ENCODE data around the gene MRPL1. TPM values are rescaled to one million over a fixed set of nuclear protein-coding genes. Genes with fewer than 3 reads are reported as not detected.
A peak's percentile ranks its signal among the peaks of the same experiment; 100 is the strongest.
"Not testable (repeated sequence)": the region's sequence is repeated elsewhere in the genome, so short reads cannot be mapped to it uniquely, and the experiment has no call there.

MRPL1 gene
- total RNA-seq, 4 donors from 2014 or later, result 17.1 to 25.6 (median 20.4) TPM

DNA sequence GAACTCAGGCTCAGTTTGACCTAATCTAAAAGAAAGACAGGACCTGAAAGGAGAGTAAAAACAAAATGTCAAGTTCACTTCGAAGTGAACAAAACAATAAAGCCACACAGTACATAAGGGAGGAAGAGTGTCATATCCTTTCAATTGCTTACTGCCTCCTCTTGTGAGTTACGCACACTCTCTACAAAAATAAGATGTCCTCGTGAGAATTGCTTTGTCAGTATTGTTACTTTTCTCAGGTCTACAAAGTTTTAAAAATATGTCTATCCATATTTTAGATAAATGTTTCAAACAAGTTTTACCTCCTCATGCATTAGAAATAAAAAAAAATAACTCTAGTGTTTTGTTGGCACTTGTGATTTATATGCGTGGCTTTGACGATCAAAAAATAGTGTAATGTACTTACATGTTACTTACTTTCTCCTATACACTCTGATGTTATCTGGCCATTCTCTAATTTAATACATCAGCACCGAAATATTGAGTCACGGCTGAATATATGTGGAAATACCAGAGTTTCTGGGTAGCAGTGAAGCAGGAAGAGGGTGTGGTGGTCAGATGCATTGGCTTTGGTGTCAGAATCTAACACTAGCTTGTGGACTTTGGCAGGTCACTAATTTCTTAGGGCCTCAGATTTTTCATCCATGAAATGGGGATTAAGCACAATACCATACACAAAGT is 8.1 kb upstream of the MRPL1 start:
- H3K9me3 ChIP-seq, result no peaks in the 10 kb centered on the region
- WGBS, 2 donors (ENCODE audit: low coverage in 1 of 2), result 72 to 74% methylated on average over 7 of the region's 7 CpGs
- H3K4me1 ChIP-seq, result no peaks in the 10 kb centered on the region
- ATAC-seq, result no peak
- no peak overlapping the region for H3K4me3 ChIP-seq
- H3K36me3 ChIP-seq, result no peaks in the 10 kb centered on the region
- TF ChIP-seq POLR2A (IDR thresholded peaks at IDR 0.05) (no peak), EP300 (IDR thresholded peaks at IDR 0.05) (no peak), POLR2AphosphoS5 (IDR thresholded peaks at IDR 0.05) (no peak)
- TF ChIP-seq, protein P1, sequence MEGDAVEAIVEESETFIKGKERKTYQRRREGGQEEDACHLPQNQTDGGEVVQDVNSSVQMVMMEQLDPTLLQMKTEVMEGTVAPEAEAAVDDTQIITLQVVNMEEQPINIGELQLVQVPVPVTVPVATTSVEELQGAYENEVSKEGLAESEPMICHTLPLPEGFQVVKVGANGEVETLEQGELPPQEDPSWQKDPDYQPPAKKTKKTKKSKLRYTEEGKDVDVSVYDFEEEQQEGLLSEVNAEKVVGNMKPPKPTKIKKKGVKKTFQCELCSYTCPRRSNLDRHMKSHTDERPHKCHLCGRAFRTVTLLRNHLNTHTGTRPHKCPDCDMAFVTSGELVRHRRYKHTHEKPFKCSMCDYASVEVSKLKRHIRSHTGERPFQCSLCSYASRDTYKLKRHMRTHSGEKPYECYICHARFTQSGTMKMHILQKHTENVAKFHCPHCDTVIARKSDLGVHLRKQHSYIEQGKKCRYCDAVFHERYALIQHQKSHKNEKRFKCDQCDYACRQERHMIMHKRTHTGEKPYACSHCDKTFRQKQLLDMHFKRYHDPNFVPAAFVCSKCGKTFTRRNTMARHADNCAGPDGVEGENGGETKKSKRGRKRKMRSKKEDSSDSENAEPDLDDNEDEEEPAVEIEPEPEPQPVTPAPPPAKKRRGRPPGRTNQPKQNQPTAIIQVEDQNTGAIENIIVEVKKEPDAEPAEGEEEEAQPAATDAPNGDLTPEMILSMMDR (IDR thresholded peaks at IDR 0.05), result no peak
- H3K27me3 ChIP-seq, result peaks cover 8% of the 10 kb centered on the region
- H3K27ac ChIP-seq, result peak overlapping the region in 3 of 4 donors; percentile 24 to 59 (median 44)

- Histone ChIP-seq H3K27me3 (no peaks in the 10 kb centered on the region), H3K4me1 (peaks cover 0 to under 1% (median 0%) of the 10 kb centered on the region in 3 donors), H3K27ac (no peak overlapping the region), H3K36me3 (no peaks in the 10 kb centered on the region), H3K4me3 (no peak overlapping the region), H3K9me3 (no peaks in the 10 kb centered on the region)
- TF ChIP-seq POLR2A (IDR thresholded peaks at IDR 0.05) (no peak), POLR2AphosphoS5 (IDR thresholded peaks at IDR 0.05) (no peak), EP300 (IDR thresholded peaks at IDR 0.05) (no peak)
- TF ChIP-seq, protein P1 (IDR thresholded peaks at IDR 0.05), result no peak
- ATAC-seq, result no peak
- WGBS, 2 donors (ENCODE audit: low coverage in 1 of 2), result 62 to 86% methylated on average over 1 of the region's 1 CpG
Observed at GRCh38 chr4:77856152-77856551, 6.5 kb upstream of the MRPL1 start.

DNA sequence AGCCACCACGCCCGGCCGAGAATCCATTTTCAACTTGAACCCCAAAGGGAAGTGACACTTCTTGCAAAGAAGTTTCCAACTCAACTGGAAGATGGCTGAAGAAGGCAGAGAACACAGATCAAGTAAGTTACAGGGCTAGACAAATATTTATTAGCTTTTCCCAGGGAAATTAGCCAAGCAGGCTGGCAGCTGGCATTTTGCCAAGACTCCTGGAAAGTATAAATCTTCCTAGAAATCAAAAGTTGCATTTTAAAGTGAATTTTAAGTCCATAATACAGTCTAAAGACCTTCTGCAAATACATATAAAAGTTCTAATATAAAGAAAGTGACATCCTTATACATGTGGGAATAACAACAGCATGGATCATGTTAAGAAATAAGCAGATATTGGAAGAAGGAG is 3.4 kb upstream of the MRPL1 start:
- H3K36me3 ChIP-seq, result no peaks in the 10 kb centered on the region
- TF ChIP-seq POLR2AphosphoS5 (IDR thresholded peaks at IDR 0.05) (no peak), POLR2A (IDR thresholded peaks at IDR 0.05) (no peak), EP300 (IDR thresholded peaks at IDR 0.05) (no peak)
- TF ChIP-seq, protein P1 (IDR thresholded peaks at IDR 0.05), result no peak
- WGBS, 2 donors (ENCODE audit: low coverage in 1 of 2), result 100% methylated on average over 2 of the region's 3 CpGs; no CpG with 5 or more reads in 1 of the 2 donors
- no peaks in the 10 kb centered on the region for H3K27me3 ChIP-seq
- H3K27ac ChIP-seq, result no peak overlapping the region
- no peak overlapping the region for H3K4me3 ChIP-seq
- peaks cover 0 to 18% (median 6%) of the 10 kb centered on the region in 3 donors for H3K4me1 ChIP-seq
- no peak for ATAC-seq
- no peaks in the 10 kb centered on the region for H3K9me3 ChIP-seq

- TF ChIP-seq POLR2A (IDR thresholded peaks at IDR 0.05) (no peak), POLR2AphosphoS5 (IDR thresholded peaks at IDR 0.05) (no peak), EP300 (IDR thresholded peaks at IDR 0.05) (no peak)
- TF ChIP-seq, protein P1 (IDR thresholded peaks at IDR 0.05), result no peak
- peak overlapping the region; percentile 74 to 99 for H3K4me3 ChIP-seq
- ATAC-seq, result no peak
- no peaks in the 10 kb centered on the region for H3K27me3 ChIP-seq
- no peaks in the 10 kb centered on the region for H3K9me3 ChIP-seq
- H3K4me1 ChIP-seq, result peaks cover 0 to 26% (median 6%) of the 10 kb centered on the region in 3 donors
- WGBS, 2 donors (ENCODE audit: low coverage in 1 of 2), result 63 to 67% methylated on average over 1 of the region's 1 CpG
- H3K36me3 ChIP-seq, result peaks cover 0 to 10% of the 10 kb centered on the region in 2 donors
- peak overlapping the region; percentile 87 to 100 (median 92) for H3K27ac ChIP-seq
Observed at GRCh38 chr4:77861495-77861894, 1.1 kb upstream of the MRPL1 start.

GRCh38 chr4:77863341-77863740 is 711 bp downstream of the MRPL1 start:
- H3K9me3 ChIP-seq, ATAC-seq, H3K27me3 ChIP-seq: not testable (repeated sequence)
- Histone ChIP-seq H3K4me1 (peaks cover 0 to 26% (median 6%) of the 10 kb centered on the region in 3 donors), H3K4me3 (peak overlapping the region; percentile 74 to 99), H3K36me3 (peaks cover 0 to 20% of the 10 kb centered on the region in 2 donors), H3K27ac (peak overlapping the region in 3 of 4 donors; percentile 87 to 94 (median 89))
- 18 to 39% methylated on average over 5 to 6 of the region's 14 CpGs for WGBS, 2 donors (ENCODE audit: low coverage in 1 of 2)

Data from gastroesophageal sphincter (tissue), 4 donors.